GM23338 (cell line): Measurements from ENCODE around the gene ST6GALNAC6. TPM values are rescaled to one million over a fixed set of nuclear protein-coding genes. Genes with fewer than 3 reads are reported as not detected.

Experiments used
- ATAC-seq: fragments of 200-7000 bp; cut with Tn5 transposase; 3 replicates; pipeline ENCODE4 v1.9.1; 2020
- DNase-seq: peaks from one replicate; pipeline ENCODE4 v3.0.0-alpha.2; 2015; ENCODE audit warnings: low spot score
- H2AFZ ChIP-seq: fragments of 200-600 bp; sonication (generic); 2 replicates; pipeline ENCODE4 v1.8.0; 2016; ENCODE audit warnings: antibody characterized with exemption, mild to moderate bottlenecking, moderate library complexity
- H3F3A ChIP-seq: fragments of 200-600 bp; sonication (generic); replicated peaks from 2 replicates; pipeline ENCODE4 v1.8.0; 2017; ENCODE audit warnings: antibody characterized with exemption, mixed run types, low read depth
- H3K27ac ChIP-seq: fragments of 200-600 bp; sonication (generic); 2 replicates; pipeline ENCODE4 v1.6.1; 2016; ENCODE audit warnings: low read depth
- H3K27me3 ChIP-seq: fragments of 200-600 bp; sonication (generic); 2 replicates; pipeline ENCODE4 v1.8.0; 2016; ENCODE audit warnings: mild to moderate bottlenecking, mixed run types, moderate library complexity; ENCODE audit not compliant: insufficient read depth
- H3K36me3 ChIP-seq: fragments of 200-600 bp; sonication (generic); 2 replicates; pipeline ENCODE4 v1.8.0; 2016; ENCODE audit warnings: mild to moderate bottlenecking; ENCODE audit not compliant: insufficient read depth
- H3K4me1 ChIP-seq: fragments of 200-600 bp; sonication (generic); 2 replicates; pipeline ENCODE4 v1.8.0; 2016; ENCODE audit warnings: mild to moderate bottlenecking, moderate library complexity; ENCODE audit not compliant: insufficient read depth
- H3K4me2 ChIP-seq: fragments of 200-600 bp; sonication (generic); 2 replicates; pipeline ENCODE4 v1.7.1; 2017; ENCODE audit warnings: mixed run types
- H3K4me3 ChIP-seq: fragments of 200-600 bp; sonication (generic); 2 replicates; pipeline ENCODE4 v1.6.1; 2016; ENCODE audit warnings: mixed run types
- H3K79me2 ChIP-seq: fragments of 200-600 bp; sonication (generic); replicated peaks from 2 replicates; pipeline ENCODE4 v1.8.0; 2017; ENCODE audit warnings: mild to moderate bottlenecking; ENCODE audit not compliant: insufficient read depth
- H3K9me2 ChIP-seq: fragments of 200-600 bp; sonication (generic); 2 replicates; pipeline ENCODE4 v1.8.0; 2017; ENCODE audit not compliant: insufficient read depth
- H4K20me1 ChIP-seq: fragments of 200-600 bp; sonication (generic); replicated peaks from 2 replicates; pipeline ENCODE4 v1.8.0; 2017; ENCODE audit warnings: mild to moderate bottlenecking; ENCODE audit not compliant: insufficient read depth
- H3K27ac Mint-ChIP-seq: 2 replicates; pipeline ENCODE4 v1.8.0; 2020; ENCODE audit warnings: inconsistent platforms, mild to moderate bottlenecking, moderate library complexity, mixed read lengths
- H3K27me3 Mint-ChIP-seq: 3 replicates; pipeline ENCODE4 v1.8.0; 2022; ENCODE audit warnings: low read depth, mild to moderate bottlenecking, moderate library complexity, mixed read lengths, inconsistent platforms; ENCODE audit not compliant: insufficient read depth, poor library complexity
- H3K36me3 Mint-ChIP-seq: 3 replicates; pipeline ENCODE4 v1.8.0; 2021; ENCODE audit warnings: low read depth, mild to moderate bottlenecking, inconsistent platforms, moderate library complexity, mixed read lengths
- H3K4me1 Mint-ChIP-seq: 3 replicates; pipeline ENCODE4 v1.8.0; 2020; ENCODE audit warnings: mild to moderate bottlenecking, inconsistent platforms, mixed read lengths
- H3K4me3 Mint-ChIP-seq: 3 replicates; pipeline ENCODE4 v1.8.0; 2021; ENCODE audit warnings: moderate library complexity, mild to moderate bottlenecking, inconsistent platforms, mixed read lengths
- H3K9me3 Mint-ChIP-seq: 3 replicates; pipeline ENCODE4 v1.8.0; 2020; ENCODE audit warnings: moderate library complexity, mild to moderate bottlenecking, inconsistent platforms, mixed read lengths
- CREB1 ChIP-seq: fragments of 250-450 bp; sonication (Bioruptor Pico); IDR thresholded peaks from 2 replicates; pipeline ENCODE4 v1.5.0; 2020; ENCODE audit warnings: low read depth, mild to moderate bottlenecking, moderate library complexity
- NANOG ChIP-seq: IDR thresholded peaks from 2 replicates; pipeline ENCODE4 v1.6.1; 2016; ENCODE audit warnings: antibody characterized with exemption, borderline replicate concordance
- STAT1 ChIP-seq: IDR thresholded peaks from one replicate; pipeline ENCODE4 v1.6.1; 2016; ENCODE audit warnings: antibody characterized with exemption; ENCODE audit not compliant: unreplicated experiment
- polyA plus RNA-seq: library from polyadenylated mRNA; unstranded; fragments of >200 nt; fragmentation: Nextera tagmentation; extraction: Ambion mirVana; gene quantifications from 2 replicates; pipeline ENCODE4 v1.2.1, GENCODE V29; 2016
- total RNA-seq: library from RNA; depleted of rRNA; stranded (reverse); fragments of >200 nt; shearing (Covaris generic); gene quantifications from 2 replicates; pipeline ENCODE4 v1.2.3, GENCODE V29; 2014
- TF ChIP-seq, protein P1 (sequence below): IDR thresholded peaks from one replicate; pipeline ENCODE4 v1.6.1; 2018; ENCODE audit warnings: antibody characterized with exemption; ENCODE audit not compliant: unreplicated experiment
- TF ChIP-seq, protein P2 (sequence below): fragments of 250-450 bp; sonication (Bioruptor Pico); IDR thresholded peaks from 2 replicates; pipeline ENCODE4 v1.5.0; 2020; ENCODE audit warnings: mild to moderate bottlenecking, moderate library complexity

The ST6GALNAC6 gene
- total and polyA plus RNA-seq, 2 experiments from 2014 or later: 20.7 to 39.2 TPM

DNA sequence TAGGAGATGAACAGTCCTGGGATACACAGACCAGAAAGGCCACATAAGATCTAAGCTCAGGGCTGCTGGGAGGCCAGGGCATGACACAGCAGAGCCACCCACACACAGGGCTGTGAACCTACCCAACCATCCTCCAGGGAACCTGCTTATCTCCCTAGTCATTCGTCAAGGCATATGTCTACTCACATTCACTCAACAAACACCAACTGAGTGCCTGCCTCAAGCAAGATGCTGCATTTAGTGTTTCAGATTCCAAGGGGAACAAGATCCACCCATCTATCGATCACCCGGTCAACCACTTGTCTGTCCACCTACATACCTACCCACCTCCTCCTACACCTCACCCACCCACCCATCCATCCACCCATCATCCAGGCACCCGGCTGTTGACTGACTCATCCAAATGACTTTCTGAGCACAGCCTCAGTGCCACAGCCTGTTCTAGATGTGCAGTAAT lies 36.4 kb upstream of the ST6GALNAC6 start:
- no peak for ATAC-seq
- Histone ChIP-seq H4K20me1 (peaks cover 8% of the 10 kb centered on the region), H3K36me3 (no peaks in the 10 kb centered on the region), H3K27me3 (no peaks in the 10 kb centered on the region), H3F3A (peaks cover 19% of the 10 kb centered on the region), H2AFZ (no peak overlapping the region), H3K4me2 (peak overlapping the region; percentile 92), H3K27ac (no peak overlapping the region), H3K4me3 (peak overlapping the region; percentile 77; the same call in 1 of the 2 replicates), H3K79me2 (peaks cover 7% of the 10 kb centered on the region), H3K9me2 (no peaks in the 10 kb centered on the region), H3K4me1 (peaks cover 25% of the 10 kb centered on the region)
- H3K36me3 Mint-ChIP-seq: peaks cover 7% of the 10 kb centered on the region; the same call in 1 of the 3 replicates
- no peak overlapping the region for H3K27ac Mint-ChIP-seq
- H3K4me1 Mint-ChIP-seq: peaks cover 33% of the 10 kb centered on the region
- TF ChIP-seq NANOG: no peak
- TF ChIP-seq STAT1: no peak
- TF ChIP-seq, protein P1, sequence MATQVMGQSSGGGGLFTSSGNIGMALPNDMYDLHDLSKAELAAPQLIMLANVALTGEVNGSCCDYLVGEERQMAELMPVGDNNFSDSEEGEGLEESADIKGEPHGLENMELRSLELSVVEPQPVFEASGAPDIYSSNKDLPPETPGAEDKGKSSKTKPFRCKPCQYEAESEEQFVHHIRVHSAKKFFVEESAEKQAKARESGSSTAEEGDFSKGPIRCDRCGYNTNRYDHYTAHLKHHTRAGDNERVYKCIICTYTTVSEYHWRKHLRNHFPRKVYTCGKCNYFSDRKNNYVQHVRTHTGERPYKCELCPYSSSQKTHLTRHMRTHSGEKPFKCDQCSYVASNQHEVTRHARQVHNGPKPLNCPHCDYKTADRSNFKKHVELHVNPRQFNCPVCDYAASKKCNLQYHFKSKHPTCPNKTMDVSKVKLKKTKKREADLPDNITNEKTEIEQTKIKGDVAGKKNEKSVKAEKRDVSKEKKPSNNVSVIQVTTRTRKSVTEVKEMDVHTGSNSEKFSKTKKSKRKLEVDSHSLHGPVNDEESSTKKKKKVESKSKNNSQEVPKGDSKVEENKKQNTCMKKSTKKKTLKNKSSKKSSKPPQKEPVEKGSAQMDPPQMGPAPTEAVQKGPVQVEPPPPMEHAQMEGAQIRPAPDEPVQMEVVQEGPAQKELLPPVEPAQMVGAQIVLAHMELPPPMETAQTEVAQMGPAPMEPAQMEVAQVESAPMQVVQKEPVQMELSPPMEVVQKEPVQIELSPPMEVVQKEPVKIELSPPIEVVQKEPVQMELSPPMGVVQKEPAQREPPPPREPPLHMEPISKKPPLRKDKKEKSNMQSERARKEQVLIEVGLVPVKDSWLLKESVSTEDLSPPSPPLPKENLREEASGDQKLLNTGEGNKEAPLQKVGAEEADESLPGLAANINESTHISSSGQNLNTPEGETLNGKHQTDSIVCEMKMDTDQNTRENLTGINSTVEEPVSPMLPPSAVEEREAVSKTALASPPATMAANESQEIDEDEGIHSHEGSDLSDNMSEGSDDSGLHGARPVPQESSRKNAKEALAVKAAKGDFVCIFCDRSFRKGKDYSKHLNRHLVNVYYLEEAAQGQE: no peak
- TF ChIP-seq, protein P2, sequence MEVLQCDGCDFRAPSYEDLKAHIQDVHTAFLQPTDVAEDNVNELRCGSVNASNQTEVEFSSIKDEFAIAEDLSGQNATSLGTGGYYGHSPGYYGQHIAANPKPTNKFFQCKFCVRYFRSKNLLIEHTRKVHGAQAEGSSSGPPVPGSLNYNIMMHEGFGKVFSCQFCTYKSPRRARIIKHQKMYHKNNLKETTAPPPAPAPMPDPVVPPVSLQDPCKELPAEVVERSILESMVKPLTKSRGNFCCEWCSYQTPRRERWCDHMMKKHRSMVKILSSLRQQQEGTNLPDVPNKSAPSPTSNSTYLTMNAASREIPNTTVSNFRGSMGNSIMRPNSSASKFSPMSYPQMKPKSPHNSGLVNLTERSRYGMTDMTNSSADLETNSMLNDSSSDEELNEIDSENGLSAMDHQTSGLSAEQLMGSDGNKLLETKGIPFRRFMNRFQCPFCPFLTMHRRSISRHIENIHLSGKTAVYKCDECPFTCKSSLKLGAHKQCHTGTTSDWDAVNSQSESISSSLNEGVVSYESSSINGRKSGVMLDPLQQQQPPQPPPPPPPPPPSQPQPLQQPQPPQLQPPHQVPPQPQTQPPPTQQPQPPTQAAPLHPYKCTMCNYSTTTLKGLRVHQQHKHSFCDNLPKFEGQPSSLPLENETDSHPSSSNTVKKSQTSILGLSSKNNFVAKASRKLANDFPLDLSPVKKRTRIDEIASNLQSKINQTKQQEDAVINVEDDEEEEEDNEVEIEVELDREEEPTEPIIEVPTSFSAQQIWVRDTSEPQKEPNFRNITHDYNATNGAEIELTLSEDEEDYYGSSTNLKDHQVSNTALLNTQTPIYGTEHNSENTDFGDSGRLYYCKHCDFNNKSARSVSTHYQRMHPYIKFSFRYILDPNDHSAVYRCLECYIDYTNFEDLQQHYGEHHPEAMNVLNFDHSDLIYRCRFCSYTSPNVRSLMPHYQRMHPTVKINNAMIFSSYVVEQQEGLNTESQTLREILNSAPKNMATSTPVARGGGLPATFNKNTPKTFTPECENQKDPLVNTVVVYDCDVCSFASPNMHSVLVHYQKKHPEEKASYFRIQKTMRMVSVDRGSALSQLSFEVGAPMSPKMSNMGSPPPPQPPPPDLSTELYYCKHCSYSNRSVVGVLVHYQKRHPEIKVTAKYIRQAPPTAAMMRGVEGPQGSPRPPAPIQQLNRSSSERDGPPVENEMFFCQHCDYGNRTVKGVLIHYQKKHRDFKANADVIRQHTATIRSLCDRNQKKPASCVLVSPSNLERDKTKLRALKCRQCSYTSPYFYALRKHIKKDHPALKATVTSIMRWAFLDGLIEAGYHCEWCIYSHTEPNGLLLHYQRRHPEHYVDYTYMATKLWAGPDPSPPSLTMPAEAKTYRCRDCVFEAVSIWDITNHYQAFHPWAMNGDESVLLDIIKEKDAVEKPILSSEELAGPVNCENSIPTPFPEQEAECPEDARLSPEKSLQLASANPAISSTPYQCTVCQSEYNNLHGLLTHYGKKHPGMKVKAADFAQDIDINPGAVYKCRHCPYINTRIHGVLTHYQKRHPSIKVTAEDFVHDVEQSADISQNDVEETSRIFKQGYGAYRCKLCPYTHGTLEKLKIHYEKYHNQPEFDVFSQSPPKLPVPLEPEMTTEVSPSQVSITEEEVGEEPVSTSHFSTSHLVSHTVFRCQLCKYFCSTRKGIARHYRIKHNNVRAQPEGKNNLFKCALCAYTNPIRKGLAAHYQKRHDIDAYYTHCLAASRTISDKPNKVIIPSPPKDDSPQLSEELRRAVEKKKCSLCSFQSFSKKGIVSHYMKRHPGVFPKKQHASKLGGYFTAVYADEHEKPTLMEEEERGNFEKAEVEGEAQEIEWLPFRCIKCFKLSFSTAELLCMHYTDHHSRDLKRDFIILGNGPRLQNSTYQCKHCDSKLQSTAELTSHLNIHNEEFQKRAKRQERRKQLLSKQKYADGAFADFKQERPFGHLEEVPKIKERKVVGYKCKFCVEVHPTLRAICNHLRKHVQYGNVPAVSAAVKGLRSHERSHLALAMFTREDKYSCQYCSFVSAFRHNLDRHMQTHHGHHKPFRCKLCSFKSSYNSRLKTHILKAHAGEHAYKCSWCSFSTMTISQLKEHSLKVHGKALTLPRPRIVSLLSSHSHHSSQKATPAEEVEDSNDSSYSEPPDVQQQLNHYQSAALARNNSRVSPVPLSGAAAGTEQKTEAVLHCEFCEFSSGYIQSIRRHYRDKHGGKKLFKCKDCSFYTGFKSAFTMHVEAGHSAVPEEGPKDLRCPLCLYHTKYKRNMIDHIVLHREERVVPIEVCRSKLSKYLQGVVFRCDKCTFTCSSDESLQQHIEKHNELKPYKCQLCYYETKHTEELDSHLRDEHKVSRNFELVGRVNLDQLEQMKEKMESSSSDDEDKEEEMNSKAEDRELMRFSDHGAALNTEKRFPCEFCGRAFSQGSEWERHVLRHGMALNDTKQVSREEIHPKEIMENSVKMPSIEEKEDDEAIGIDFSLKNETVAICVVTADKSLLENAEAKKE (CRISPR knock-in tag): no peak
- no peak for TF ChIP-seq CREB1
- DNase-seq: no peak
- no peaks in the 10 kb centered on the region; the same call in 1 of the 3 replicates for H3K9me3 Mint-ChIP-seq
- peak overlapping the region; percentile 89 for H3K4me3 Mint-ChIP-seq
- H3K27me3 Mint-ChIP-seq: peaks cover 34% of the 10 kb centered on the region
